ENCODE data around the gene TMCC2. TPM values are rescaled to one million over a fixed set of nuclear protein-coding genes. Genes with fewer than 3 reads are reported as not detected.
A peak's percentile ranks its signal among the peaks of the same experiment; 100 is the strongest.

TMCC2 gene
- total and polyA plus RNA-seq, 7 donors, result 0.66 to 21.4 (median 6.5) TPM

GRCh38 chr1:205248793-205249601 lies 21.3 kb downstream of the TMCC2 start:
- peaks cover 88% of the 10 kb centered on the region for H3K4me1 ChIP-seq
- WGBS, 3 donors, result 21 to 51% (median 30%) methylated on average over 11 of the region's 11 CpGs

GRCh38 chr1:205249651-205250050 lies 21.9 kb downstream of the TMCC2 start:
- no peak for TF ChIP-seq CTCF (IDR thresholded peaks at IDR 0.05)
- whole genome bisulfite sequencing, 3 donors, result 39 to 52% (median 48%) methylated on average over 4 of the region's 4 CpGs
- Histone ChIP-seq H3K9me3 (no peaks in the 10 kb centered on the region), H3K4me3 (no peak overlapping the region), H3K36me3 (ENCODE audit: insufficient read depth in 1 of 2, low read depth in 1 of 2) (no peaks in the 10 kb centered on the region), H3K27ac (peak overlapping the region; percentile 84), H3K4me1 (peaks cover 85% of the 10 kb centered on the region), H3K27me3 (ENCODE audit: insufficient read depth in 3 of 3, low read length in 2 of 3) (no peaks in the 10 kb centered on the region)
- ATAC-seq (no peak), DNase-seq (no peak)
- intact Hi-C loops (cut with DNase I), result loop anchor here (2.0 to 10.0 kb wide), 3 partner anchors 13 to 275 kb away; no protein-coding TSS in a partner anchor

More at GRCh38 chr1:205248793-205249601, 21.3 kb downstream of the TMCC2 start:
- DNase-seq (peak in 1 of 2 donors; percentile 67), ATAC-seq (no peak)
- no peaks in the 10 kb centered on the region for H3K36me3 ChIP-seq (ENCODE audit: insufficient read depth in 1 of 2, low read depth in 1 of 2)
- TF ChIP-seq CTCF (IDR thresholded peaks at IDR 0.05), result no peak
- no peaks in the 10 kb centered on the region for H3K27me3 ChIP-seq (ENCODE audit: insufficient read depth in 3 of 3, low read length in 2 of 3)
- H3K9me3 ChIP-seq, result no peaks in the 10 kb centered on the region
- peak overlapping the region; percentile 84 for H3K27ac ChIP-seq
- no peak overlapping the region for H3K4me3 ChIP-seq
- intact Hi-C loops (cut with DNase I), result no loop called here

- no peak for DNase-seq
- Histone ChIP-seq H3K27me3 (ENCODE audit: insufficient read depth in 3 of 3, low read length in 2 of 3) (no peaks in the 10 kb centered on the region), H3K36me3 (ENCODE audit: insufficient read depth in 1 of 2, low read depth in 1 of 2) (no peaks in the 10 kb centered on the region), H3K9me3 (no peaks in the 10 kb centered on the region), H3K4me3 (no peak overlapping the region), H3K27ac (peak overlapping the region; percentile 84), H3K4me1 (peaks cover 80% of the 10 kb centered on the region)
- TF ChIP-seq CTCF (IDR thresholded peaks at IDR 0.05), result no peak
- 22 to 29% (median 24%) methylated on average over 6 of the region's 6 CpGs for WGBS, 3 donors
- ATAC-seq, result peak; percentile 47 to 61 (median 58)
- intact Hi-C loops (cut with DNase I), result loop anchor here (2.0 to 10.0 kb wide), 3 partner anchors 14 to 276 kb away; no protein-coding TSS in a partner anchor
These were observed 23.0 kb downstream of the TMCC2 start for GRCh38 chr1:205250699-205251098.

DNA sequence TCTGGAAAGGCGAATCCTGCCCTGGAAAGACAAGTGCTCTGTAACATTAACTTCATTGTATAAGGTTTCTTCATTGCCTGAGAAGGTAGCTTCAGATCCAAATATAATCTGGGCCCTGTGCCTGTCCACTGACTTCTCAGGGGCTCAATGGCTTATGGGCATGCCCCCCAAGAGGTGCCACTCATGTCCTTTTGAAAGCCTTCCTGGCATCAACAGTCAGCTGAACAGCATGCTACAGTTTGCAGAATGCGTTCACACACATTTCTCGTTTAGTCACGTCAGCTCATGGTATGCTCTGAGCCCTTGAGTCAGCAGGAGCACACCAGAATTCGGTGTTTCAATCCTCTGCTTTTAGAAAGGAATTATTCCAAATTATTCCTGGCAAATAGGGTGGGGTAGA lies 23.8 kb downstream of the TMCC2 start:
- DNase-seq (no peak), ATAC-seq (peak; percentile 38 to 73 (median 59))
- peaks cover 80% of the 10 kb centered on the region for H3K4me1 ChIP-seq
- intact Hi-C loops (cut with DNase I), result loop anchor here (2.0 to 10.0 kb wide), 3 partner anchors 15 to 277 kb away; no protein-coding TSS in a partner anchor
- H3K36me3 ChIP-seq (ENCODE audit: insufficient read depth in 1 of 2, low read depth in 1 of 2), result no peaks in the 10 kb centered on the region
- peak overlapping the region; percentile 84 for H3K27ac ChIP-seq
- no peak overlapping the region for H3K4me3 ChIP-seq
- H3K27me3 ChIP-seq (ENCODE audit: insufficient read depth in 3 of 3, low read length in 2 of 3), result no peaks in the 10 kb centered on the region
- no peaks in the 10 kb centered on the region for H3K9me3 ChIP-seq
- 26 to 35% (median 27%) methylated on average over 5 of the region's 5 CpGs for WGBS, 3 donors
- TF ChIP-seq CTCF (IDR thresholded peaks at IDR 0.05), result no peak
